Activated CD4-positive, alpha-beta T cell treated with anti-CD3 and anti-CD28 coated beads, Interleukin-2, Interleukin-4, amounts not matched to agents 100 ng/mL and 50 ng/mL, durations not matched to agents 16 hours and 8 hours (primary cell): ENCODE data around the gene TCF12.
A peak's percentile ranks its signal among the peaks of the same experiment; 100 is the strongest.

Experiments used
- DNase-seq: peaks from one replicate; pipeline ENCODE4 v3.0.0-alpha.2; 2020; ENCODE audit warnings: low spot score

Gene TCF12

GRCh38 chr15:57169643-57170042, 251.2 kb downstream of the TCF12 start:
- DNase-seq: no peak

- DNase-seq: no peak
Measured at GRCh38 chr15:57171426-57171825, 253.0 kb downstream of the TCF12 start.

DNA sequence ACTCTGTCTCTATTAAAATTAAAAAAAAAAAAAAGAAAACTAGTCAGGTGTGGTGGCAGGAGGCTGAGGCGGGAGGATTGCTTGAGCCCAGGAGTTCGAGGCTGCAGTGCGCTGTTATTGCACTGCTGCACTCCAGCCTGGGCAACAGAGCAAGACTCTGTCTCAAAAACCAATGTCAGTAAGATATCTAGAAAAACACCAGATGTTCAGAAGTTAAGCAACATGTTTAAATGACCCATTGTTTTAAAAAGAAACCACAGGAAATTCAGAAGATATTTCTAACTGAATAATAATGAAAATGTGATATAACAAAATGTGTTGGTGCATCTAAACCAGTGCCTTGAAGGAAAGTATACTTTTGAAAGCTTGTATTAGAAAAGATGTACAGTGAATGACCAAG, 254.5 kb downstream of the TCF12 start:
- no peak for DNase-seq

DNA sequence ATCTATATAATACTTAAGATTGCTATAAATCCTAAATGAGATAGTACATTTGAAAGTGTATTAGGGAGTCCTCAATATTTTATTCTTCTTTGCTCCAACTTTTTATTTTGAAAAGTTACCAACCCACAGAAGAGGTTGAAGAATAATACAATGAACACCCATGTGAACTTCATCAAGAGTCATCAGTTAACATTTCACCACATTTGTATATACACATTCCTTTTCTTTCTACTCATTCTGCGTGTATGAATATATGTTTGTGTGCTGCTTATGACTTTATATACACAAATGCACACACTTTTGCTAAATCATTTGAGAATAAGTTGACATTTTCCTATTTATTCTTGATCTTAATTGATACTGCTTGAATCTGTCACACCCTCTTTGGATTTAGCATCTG, 264.6 kb downstream of the TCF12 start:
- DNase-seq: no peak

DNA sequence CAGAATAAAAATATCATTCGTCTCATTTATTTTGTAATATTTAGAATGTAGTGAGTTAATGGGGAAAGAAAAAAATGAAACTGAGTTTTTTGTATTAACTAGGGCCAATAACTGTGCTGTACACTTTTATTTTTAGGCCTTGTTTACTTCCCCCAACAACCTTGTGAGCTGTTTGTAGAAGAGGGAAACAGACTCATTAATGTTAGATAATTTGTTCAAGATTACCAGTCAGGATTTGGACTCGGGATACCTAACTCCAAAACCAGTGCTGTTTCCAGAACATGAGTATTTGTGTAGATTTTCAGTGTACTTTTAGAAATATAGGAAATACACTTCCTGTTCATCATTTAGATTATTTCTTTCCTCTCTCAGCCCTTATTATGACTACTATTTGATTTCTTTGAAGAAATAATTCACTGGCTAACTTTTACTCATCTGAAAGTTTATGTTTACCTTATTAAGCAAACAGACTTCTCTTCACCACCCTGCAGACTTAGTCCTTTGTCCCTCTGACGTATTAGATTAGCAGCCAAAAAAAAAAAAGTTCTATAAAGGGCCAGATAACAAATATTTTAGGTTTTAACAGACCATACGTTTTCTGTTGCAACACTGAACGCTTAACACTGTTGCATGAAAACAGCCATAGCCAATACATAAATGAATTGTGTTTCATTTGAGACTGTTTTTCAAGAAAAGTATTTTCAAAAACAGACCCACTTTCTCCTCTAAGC, 265.3 kb downstream of the TCF12 start:
- no peak for DNase-seq

- no peak for DNase-seq
Measured at GRCh38 chr15:57184502-57184901, 266.1 kb downstream of the TCF12 start.

DNA sequence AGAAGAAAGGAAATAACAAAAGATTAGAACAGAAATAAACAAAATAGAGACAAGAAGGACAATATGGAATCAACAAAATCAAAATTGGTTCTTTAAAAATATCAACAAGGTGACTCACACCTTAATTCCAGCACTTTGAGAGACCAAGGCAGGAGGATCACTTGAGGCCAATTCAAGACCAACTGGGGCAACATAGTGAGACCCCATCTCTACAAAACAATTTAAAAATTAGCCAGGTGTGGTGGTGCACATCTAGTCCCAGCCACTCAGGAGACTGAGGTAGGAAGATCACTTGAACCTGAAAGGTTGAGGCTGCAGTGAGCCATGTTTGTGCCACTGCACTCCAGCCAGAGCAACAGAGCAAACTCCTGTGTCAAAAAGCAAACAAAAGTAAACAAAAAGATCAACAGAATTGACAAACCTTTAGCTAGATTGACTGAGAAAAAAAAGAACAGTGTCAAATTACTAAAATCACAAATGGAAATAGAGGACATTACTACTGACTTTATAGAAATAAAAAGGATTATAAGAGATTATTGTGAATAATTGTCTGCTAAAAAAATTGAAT, 267.1 kb downstream of the TCF12 start:
- DNase-seq: no peak

DNA sequence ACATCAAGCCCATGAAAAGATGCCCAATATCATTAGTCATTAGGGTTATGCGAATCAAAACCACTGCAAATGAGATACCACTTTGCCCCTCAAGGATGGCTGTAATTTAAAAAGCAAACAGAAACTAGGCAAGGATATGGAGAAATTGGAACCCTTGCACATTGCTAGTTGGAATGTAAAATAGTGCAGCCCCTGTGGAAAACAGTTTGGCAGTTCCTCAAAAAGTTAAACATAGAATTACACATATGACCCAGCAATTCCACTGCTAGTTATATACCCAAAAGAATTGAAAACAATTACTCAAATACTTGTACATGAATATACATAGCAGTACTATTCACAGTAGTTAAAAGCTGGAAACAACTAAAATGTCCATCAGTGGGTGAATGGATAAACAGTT, 271.0 kb downstream of the TCF12 start:
- DNase-seq: no peak

DNA sequence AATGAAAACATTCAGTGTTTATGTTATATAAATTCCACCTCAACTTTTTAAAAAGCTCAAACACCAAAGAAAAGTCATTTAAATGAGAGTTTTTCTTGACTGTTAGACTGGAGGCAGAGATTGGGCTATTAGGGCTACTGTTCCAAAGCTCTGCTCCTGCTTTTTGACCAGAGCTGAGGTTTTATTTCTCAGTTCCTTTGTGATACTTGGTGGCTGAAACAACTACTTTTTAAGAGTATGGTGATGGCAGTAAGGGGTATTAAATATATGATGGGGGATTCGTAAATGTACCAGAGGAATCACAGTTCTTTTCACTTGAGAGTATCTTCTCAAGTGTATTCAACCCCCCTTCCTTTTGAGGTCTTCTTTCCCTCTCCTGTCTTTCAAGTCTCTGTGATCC, 271.8 kb downstream of the TCF12 start:
- no peak for DNase-seq

GRCh38 chr15:57193161-57193560, 274.7 kb downstream of the TCF12 start:
- DNase-seq: no peak

- DNase-seq: no peak
Measured at GRCh38 chr15:57195326-57195725, 276.9 kb downstream of the TCF12 start.

GRCh38 chr15:57196865-57197264, 278.4 kb downstream of the TCF12 start:
- DNase-seq: no peak

GRCh38 chr15:57198131-57198530, 279.7 kb downstream of the TCF12 start:
- DNase-seq: no peak

GRCh38 chr15:57198654-57199291, 280.3 kb downstream of the TCF12 start:
- no peak for DNase-seq

DNA sequence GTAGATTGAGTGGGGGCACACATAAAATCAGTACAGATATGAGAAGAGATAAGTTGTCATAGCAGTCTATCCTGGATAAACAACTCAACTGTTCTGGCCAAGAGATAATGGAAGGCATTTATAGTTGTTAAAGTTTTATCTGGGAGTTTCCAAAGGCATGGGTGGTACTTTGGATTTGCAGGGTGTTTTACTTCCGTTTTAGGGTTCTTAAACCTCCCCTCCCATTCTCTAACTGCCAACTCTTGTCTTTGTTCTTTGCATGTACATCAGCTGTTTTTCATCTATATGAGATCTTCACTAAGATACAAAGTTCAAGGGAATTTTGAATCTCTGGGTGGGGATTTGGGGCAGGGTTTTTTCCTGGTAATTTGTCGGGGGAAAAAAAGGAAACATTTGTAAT, 283.1 kb downstream of the TCF12 start:
- DNase-seq: no peak

DNA sequence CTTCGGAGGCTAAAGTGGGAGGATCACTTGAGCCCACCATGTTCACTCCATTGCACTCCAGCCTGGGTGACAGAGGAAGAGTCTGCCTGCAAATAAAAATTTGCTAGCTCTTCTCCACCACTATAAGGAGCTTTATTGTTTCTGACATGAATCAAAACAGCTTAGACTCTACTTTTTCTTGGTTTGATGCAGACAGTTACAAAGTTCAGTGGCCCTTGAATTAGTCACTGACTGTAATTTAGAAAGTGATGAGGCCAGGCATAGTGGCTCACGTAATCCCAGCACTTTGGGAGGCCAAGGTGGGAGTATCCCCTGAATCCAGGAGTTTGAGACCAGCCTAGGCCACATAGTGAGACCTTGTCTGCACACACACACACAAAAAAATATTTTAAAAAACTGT, 285.5 kb downstream of the TCF12 start:
- DNase-seq: peak; percentile 7

DNA sequence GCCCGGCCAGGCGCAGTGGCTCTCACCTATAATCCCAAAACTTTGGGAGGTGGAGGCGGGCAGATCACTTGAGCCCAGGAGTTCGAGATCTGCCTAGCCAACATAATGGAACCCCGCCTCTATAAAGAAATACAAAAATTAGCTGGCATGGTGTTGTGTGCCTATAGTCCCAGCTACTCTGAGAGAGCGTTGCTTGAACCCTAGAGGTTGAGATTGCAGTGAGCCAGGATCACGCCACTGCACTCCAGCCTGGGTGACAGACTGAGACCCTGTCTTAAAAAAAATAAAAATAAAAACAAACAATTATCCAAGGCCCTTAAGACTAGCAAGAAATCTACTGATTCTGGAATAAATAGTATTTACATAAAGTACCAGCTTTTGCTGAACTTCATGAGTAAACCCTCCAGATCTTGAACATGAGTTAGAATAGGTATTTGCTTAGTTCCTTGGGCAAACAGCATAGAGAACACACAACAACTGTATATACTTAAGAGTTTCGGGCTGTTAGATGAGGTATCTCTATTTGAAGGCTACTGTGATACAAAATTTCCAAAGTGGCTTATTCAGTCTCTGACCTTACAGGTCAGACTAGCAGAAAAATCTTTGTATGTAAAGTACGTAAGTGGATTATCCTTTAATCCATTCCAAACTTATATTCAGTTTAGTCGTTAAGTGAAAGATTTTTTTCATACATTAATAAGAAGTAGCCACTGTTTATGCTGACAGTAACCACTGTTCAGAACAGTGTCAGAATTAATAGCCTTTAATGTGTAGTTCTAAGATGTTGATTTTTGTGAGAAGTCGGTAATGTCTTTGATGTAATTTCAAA, 286.8 kb downstream of the TCF12 start:
- DNase-seq: no peak

GRCh38 chr15:57205996-57206395, 287.6 kb downstream of the TCF12 start:
- no peak for DNase-seq

GRCh38 chr15:57213862-57214261, 295.4 kb downstream of the TCF12 start:
- DNase-seq: peak; percentile 24

GRCh38 chr15:57215326-57215725, 296.9 kb downstream of the TCF12 start:
- DNase-seq: no peak

DNA sequence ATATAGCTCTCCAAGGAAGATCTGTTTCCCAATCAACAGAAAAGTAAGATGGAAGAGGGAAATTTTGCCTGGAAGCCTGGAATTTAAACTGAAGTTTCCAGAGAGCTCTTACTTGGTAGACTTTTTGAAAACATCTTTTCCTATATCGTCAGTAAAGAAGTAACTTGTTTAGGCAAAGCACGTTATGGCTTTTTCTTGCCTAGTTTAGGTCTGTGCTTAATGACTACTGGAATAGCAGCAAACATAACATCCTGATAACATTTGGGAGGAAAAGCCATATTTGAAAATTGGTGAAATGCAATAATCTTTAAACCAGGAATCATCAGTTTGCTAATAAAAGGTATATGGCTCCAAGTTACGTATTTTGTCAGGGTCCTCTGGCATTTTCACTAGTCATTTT, 297.4 kb downstream of the TCF12 start:
- DNase-seq: no peak

- no peak for DNase-seq
Measured at GRCh38 chr15:57216288-57216687, 297.8 kb downstream of the TCF12 start.
